Diencephalon (tissue), 1 donor: ENCODE measurements around the gene LAMA5. TPM values are rescaled to one million over a fixed set of nuclear protein-coding genes. Genes with fewer than 3 reads are reported as not detected.

Source experiments
- total RNA-seq: library from RNA; depleted of rRNA; stranded (reverse); fragments of >200 nt; gene quantifications from one replicate; pipeline ENCODE4 v1.2.3, GENCODE V29; 2014

The LAMA5 gene, protein sequence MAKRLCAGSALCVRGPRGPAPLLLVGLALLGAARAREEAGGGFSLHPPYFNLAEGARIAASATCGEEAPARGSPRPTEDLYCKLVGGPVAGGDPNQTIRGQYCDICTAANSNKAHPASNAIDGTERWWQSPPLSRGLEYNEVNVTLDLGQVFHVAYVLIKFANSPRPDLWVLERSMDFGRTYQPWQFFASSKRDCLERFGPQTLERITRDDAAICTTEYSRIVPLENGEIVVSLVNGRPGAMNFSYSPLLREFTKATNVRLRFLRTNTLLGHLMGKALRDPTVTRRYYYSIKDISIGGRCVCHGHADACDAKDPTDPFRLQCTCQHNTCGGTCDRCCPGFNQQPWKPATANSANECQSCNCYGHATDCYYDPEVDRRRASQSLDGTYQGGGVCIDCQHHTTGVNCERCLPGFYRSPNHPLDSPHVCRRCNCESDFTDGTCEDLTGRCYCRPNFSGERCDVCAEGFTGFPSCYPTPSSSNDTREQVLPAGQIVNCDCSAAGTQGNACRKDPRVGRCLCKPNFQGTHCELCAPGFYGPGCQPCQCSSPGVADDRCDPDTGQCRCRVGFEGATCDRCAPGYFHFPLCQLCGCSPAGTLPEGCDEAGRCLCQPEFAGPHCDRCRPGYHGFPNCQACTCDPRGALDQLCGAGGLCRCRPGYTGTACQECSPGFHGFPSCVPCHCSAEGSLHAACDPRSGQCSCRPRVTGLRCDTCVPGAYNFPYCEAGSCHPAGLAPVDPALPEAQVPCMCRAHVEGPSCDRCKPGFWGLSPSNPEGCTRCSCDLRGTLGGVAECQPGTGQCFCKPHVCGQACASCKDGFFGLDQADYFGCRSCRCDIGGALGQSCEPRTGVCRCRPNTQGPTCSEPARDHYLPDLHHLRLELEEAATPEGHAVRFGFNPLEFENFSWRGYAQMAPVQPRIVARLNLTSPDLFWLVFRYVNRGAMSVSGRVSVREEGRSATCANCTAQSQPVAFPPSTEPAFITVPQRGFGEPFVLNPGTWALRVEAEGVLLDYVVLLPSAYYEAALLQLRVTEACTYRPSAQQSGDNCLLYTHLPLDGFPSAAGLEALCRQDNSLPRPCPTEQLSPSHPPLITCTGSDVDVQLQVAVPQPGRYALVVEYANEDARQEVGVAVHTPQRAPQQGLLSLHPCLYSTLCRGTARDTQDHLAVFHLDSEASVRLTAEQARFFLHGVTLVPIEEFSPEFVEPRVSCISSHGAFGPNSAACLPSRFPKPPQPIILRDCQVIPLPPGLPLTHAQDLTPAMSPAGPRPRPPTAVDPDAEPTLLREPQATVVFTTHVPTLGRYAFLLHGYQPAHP (N-terminal part only)
- total RNA-seq, result 12.9 TPM

DNA sequence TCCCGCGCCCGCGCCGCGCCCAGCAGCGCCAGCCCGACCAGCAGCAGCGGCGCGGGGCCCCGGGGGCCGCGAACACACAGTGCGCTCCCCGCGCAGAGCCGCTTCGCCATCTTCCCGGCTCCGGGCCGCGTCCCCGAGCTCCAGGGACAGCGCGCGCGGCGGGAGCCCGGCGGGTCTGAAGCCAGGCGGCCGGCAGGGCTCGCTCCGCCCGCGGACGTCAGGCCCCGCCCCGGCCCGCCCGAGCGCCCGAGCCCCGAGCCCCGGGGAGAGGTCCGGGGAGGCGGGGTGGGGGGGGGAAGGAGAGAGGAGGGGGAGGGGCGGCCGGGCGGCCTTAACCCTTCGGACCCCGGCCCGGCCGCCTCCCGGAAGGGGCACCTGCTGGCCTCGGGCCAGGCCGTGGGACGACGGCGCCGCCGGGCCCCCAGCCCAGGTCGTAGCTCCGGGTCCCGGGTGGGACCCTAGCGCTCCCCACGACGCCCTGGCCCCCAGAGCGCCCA lies at the start of gene LAMA5:
Gene LAMA5, minus strand, starts transcription at position 177 of the 497 bp plus-strand sequence. Its CDS starts 67 bp downstream, at position 110.

DNA sequence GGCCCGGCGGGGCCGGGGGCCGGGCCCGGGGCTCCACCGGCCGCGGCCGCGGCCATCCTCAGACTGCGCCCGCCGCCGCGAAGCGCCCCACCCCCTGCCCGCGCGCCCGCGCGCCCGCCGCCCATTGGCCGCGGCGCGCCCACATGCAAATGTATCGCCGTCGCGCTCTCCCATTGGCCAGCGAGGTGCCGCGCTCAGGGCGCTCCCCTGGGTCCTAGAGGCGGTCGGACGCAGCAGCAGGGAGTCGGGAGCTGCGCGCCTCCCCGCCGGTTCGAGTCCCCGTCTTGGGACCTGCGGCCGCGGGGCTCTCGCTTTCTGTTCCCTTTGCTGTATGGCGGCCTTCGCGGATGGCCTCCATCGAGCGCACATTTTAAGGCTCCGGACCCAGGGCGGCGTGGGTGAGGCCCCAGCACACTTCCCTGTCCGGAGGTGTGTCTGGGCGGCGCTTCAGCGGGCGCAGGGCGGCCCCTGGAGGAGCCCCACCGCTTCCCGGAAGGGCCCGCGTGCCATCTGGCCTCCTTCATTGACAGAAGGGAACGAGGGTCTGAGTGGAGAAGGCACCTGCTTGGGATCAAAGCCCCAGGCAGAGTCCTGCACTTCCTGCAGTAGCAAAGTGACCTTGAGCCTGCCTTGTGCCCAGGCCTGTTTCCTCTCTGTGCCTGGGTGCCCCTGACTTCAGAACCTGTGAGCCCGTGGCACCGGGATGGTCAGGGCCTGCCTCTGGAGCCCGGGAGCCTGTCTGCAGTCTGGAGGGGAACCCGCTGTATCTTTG lies 40.3 kb upstream of the LAMA5 start, which contains the start of gene CABLES2:
Gene CABLES2, minus strand, starts transcription at position 65 of the 772 bp plus-strand sequence. Its CDS starts 9 bp downstream, at position 56.

DNA sequence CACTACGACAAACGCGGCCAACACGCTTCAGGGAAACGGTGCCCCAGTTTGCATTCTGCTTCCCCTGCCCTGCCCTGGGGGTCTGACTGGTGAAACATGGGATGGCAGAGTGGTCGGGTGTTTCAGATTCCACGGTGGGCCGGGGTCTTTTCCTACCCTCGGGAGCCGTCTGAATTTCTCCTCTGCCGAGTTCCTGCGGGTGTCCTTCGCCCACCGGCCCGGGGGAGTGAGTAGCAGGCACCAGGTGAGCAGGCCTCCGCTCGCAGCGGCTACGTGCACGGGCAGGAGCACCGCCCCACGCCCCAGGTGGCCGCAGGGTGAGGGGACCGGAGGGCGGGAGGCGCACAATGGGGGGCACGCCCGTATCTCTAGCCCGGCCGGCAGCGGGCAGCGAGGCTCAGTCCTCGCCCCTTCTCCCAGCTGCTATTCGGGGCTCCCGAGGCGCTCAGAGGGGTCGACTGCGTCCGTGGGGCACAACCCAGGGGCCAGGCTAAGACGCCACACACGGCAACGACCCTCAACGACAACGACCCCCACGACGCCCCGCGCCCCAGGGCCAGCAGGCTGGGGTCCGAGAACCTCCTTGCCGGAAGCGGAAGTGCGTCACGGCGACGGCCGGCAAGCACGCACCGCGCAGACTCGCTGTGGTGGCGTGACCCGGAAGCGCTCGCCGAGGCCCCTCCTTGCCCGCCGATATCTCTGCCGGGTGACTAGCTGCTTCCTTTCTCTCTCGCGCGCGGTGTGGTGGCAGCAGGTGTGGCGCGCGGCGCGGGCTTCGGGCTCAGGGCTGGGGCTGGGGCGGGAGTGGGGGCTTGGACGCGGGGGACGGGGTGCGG lies 19.5 kb upstream of the LAMA5 start, which contains the start of gene RPS21:
Gene RPS21, plus strand, starts transcription at position 721 of the 836 bp plus-strand sequence. CDS start 236 bp downstream, outside the sequence.

DNA sequence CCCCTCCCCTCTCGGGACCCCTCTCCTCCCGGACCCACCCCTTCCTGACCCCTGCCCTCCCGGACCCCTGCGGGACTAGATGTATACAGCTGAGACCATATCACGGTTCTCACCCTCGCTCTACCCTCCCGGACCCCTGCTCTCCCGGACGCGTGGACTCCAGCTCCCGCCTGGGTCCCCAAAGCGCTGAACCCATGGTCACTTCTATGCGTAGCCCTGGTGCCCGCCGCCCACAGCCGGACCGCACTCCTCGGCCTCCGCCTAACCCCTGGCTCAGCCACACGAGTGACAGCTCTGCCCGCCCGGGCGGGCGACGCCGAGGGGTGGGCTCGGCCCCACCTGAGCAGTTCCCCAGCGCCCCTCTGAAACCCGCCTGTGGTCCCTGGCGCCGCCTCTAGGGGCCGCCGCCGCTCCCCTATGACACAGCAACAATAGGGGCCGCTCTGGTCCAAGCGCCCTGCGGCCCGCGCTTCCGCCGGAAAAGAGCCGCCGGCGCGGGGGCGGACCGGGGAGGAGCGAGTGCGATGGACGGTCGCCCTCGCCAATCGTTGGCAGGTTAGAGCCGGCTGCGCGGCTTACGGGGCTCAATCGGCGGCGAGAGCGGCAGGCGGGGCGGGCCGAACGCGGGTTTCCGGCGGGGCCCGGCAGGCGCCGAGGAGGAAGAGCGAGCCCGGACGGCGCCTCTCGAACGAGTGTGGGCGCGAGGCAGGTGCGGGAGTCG lies 64.6 kb downstream of the LAMA5 start, which contains the start of gene ADRM1:
Gene ADRM1, plus strand, starts transcription at position 657 of the 721 bp plus-strand sequence. CDS start 572 bp downstream, outside the sequence.

Other genes starting within 250 kb of the LAMA5 start
- gene LSM14B, start 244.8 kb downstream of the LAMA5 start, total RNA-seq, result 83.3 TPM
- 116 TPM for gene PSMA7, start 223.9 kb downstream of the LAMA5 start, total RNA-seq
- 75.9 TPM for gene SS18L1, start 223.5 kb downstream of the LAMA5 start, total RNA-seq
- 13.6 TPM for gene MTG2, start 184.3 kb downstream of the LAMA5 start, total RNA-seq
- 2.3 TPM for gene HRH3, start 147.0 kb downstream of the LAMA5 start, total RNA-seq
- gene OSBPL2, start 128.8 kb downstream of the LAMA5 start, total RNA-seq, result 49.4 TPM
- 38.5 TPM for gene ADRM1, start 64.3 kb downstream of the LAMA5 start, total RNA-seq
- 1,117 TPM for gene RPS21, start 19.8 kb upstream of the LAMA5 start, total RNA-seq
- 6.5 TPM for gene CABLES2, start 40.0 kb upstream of the LAMA5 start, total RNA-seq
- not detected for gene RBBP8NL, start 60.2 kb upstream of the LAMA5 start, total RNA-seq
- not detected for gene GATA5, start 108.7 kb upstream of the LAMA5 start, total RNA-seq